ENCODE results near the gene FZD4. TPM values are rescaled to one million over a fixed set of nuclear protein-coding genes. Genes with fewer than 3 reads are reported as not detected.

Gene FZD4
- total and polyA plus RNA-seq, 2 donors (not counting 1 experiment from before 2014, with no cell fraction given) = 0.01 to 0.02 TPM

DNA sequence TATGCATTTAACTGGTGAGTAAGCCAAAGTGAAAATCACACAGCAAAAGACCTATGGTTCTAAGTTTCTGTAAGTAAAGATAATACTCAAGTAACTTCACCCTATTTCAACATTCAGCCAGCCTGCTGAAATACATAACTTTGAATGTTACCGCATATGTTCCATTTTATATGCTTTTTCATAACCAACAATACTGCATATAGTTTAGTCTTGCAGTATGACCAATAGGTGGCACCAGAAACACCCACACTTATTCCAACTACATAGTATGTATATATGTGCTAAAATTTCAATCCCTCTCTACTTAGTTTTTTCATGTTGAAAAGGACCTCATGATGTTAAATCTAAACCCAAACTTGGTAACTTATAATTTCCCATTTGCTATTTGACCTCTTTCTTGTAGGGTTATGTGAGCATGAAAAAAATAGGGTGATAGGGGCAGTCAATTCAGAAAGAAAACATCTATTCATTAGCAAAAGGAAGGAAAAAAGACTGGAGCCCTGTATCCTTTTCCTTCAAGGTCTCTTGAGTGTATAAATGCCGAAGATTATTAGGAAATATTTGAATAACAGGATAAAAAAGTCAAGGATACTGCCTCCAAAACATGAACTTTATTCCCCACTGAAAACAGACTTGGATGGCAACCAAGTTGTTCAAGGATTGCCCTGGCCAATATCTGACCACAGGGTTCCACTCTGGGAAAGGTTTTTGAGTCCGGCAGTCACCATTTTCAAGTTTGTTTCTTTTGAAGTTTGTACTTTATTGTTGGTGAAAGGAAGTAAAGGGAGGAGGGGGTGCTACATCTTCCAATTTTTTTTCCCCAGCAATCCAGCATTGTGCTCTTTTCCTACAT is 23.8 kb upstream of the FZD4 start:
- no peaks in the 10 kb centered on the region for H3K79me2 ChIP-seq (ENCODE audit: control insufficient read depth, insufficient read depth, low read length)
- Mint-ChIP-seq H3K4me3 (no peak overlapping the region), H3K4me1 (no peaks in the 10 kb centered on the region), H3K27me3 (peaks cover 3% of the 10 kb centered on the region), H3K9me3 (ENCODE audit: insufficient read depth) (no peaks in the 10 kb centered on the region), H3K27ac (no peak overlapping the region)
- peak; percentile 44 for DNase-seq
- no peaks in the 10 kb centered on the region for H3K36me3 ChIP-seq (replicated peaks in 1 of 2; ENCODE audit: control extremely low read depth in 1 of 2, control insufficient read depth in 1 of 2, extremely low read depth in 1 of 2, insufficient read depth in 2 of 2, low read length in 1 of 2)
- WGBS (ENCODE audit: insufficient coverage) = 86% methylated on average over 1 of the region's 3 CpGs
- intact Hi-C loops (cut with micrococcal nuclease) = loop anchor here (1.0 to 5.0 kb wide), 2 partner anchors 118 to 311 kb away; no protein-coding TSS in a partner anchor
- no peaks in the 10 kb centered on the region for H4K20me1 ChIP-seq (ENCODE audit: control insufficient read depth, insufficient read depth, low read length, poor library complexity, severe bottlenecking)
- no peak overlapping the region for H3K9ac ChIP-seq (ENCODE audit: low read length)
- CTCF ChIA-PET = interaction anchor here (1.0 to 1.4 kb wide), 2 partner anchors 311 to 312 kb away, joined by 3 to 4 read pairs; no protein-coding TSS in a partner anchor
- no peak for ATAC-seq (ENCODE audit: low read depth)
- peak overlapping the region; percentile 6 for H2AFZ ChIP-seq (ENCODE audit: insufficient read depth, low read depth, low read length, poor library complexity, severe bottlenecking)
- H3K4me2 ChIP-seq (replicated peaks; ENCODE audit: low read depth, low read length, poor library complexity, severe bottlenecking) = no peak overlapping the region
- no peaks in the 10 kb centered on the region for H3K4me1 ChIP-seq (ENCODE audit: control insufficient read depth in 2 of 2, insufficient read depth in 2 of 2, low read length in 2 of 2)
- POLR2A ChIA-PET = no interaction called here
- H3K9me3 ChIP-seq (ENCODE audit: control extremely low read depth in 1 of 3, control insufficient read depth in 2 of 3, insufficient read depth in 1 of 3, low read length in 2 of 3) = no peaks in the 10 kb centered on the region
- TF ChIP-seq, protein P1, sequence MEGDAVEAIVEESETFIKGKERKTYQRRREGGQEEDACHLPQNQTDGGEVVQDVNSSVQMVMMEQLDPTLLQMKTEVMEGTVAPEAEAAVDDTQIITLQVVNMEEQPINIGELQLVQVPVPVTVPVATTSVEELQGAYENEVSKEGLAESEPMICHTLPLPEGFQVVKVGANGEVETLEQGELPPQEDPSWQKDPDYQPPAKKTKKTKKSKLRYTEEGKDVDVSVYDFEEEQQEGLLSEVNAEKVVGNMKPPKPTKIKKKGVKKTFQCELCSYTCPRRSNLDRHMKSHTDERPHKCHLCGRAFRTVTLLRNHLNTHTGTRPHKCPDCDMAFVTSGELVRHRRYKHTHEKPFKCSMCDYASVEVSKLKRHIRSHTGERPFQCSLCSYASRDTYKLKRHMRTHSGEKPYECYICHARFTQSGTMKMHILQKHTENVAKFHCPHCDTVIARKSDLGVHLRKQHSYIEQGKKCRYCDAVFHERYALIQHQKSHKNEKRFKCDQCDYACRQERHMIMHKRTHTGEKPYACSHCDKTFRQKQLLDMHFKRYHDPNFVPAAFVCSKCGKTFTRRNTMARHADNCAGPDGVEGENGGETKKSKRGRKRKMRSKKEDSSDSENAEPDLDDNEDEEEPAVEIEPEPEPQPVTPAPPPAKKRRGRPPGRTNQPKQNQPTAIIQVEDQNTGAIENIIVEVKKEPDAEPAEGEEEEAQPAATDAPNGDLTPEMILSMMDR (IDR thresholded peaks at IDR 0.05) = peak; percentile 72
- TF ChIP-seq EZH2 (IDR thresholded peaks at IDR 0.05; ENCODE audit: borderline replicate concordance, insufficient read depth, low read depth, low read length, poor library complexity, severe bottlenecking) = no peak
- no peak overlapping the region for H3K27ac ChIP-seq (ENCODE audit: low read length in 2 of 2)
- H3K27me3 ChIP-seq (replicated peaks in 1 of 4; ENCODE audit: control extremely low read depth in 1 of 4, control insufficient read depth in 3 of 4, insufficient read depth in 4 of 4, low read length in 3 of 4) = no peaks in the 10 kb centered on the region
- H3K4me3 ChIP-seq (ENCODE audit: control extremely low read depth in 1 of 5, extremely low read depth in 1 of 5, insufficient read depth in 1 of 5, low read depth in 2 of 5, low read length in 4 of 5) = no peak overlapping the region

DNA sequence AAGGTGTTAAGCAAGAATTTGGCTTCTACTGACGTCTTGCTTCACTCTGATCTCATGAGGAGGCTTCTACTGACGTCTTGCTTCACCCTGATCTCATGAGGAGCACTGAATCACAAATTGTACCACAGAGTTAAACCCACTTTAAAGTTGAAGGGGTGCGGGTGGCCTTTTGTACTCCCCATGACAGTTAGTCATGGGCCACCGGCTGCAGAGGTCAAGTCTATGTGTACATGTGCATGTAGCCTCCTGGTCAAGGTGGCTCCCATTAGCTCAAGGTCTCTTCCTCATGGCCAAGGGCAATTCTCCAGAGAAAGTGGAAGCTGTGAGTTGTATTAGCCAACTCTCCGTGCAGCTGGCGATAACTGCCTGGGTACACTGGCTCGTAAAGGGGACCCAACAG is 23.1 kb upstream of the FZD4 start:
- CTCF ChIA-PET = interaction anchor here (1.0 kb wide), 1 partner anchor 312 kb away, joined by 4 read pairs; no protein-coding TSS in a partner anchor
- Mint-ChIP-seq H3K9me3 (ENCODE audit: insufficient read depth) (peaks cover 7% of the 10 kb centered on the region), H3K4me3 (no peak overlapping the region), H3K4me1 (no peaks in the 10 kb centered on the region), H3K27me3 (peaks cover 3% of the 10 kb centered on the region), H3K27ac (no peak overlapping the region)
- H3K79me2 ChIP-seq (ENCODE audit: control insufficient read depth, insufficient read depth, low read length) = no peaks in the 10 kb centered on the region
- H2AFZ ChIP-seq (ENCODE audit: insufficient read depth, low read depth, low read length, poor library complexity, severe bottlenecking) = no peak overlapping the region
- H3K27ac ChIP-seq (ENCODE audit: low read length in 2 of 2) = no peak overlapping the region
- no peak for TF ChIP-seq EZH2 (IDR thresholded peaks at IDR 0.05; ENCODE audit: borderline replicate concordance, insufficient read depth, low read depth, low read length, poor library complexity, severe bottlenecking)
- TF ChIP-seq, protein P1 (IDR thresholded peaks at IDR 0.05) = no peak
- intact Hi-C loops (cut with micrococcal nuclease) = loop anchor here (5.0 kb wide), 1 partner anchor 119 kb away; no protein-coding TSS in a partner anchor
- H4K20me1 ChIP-seq (ENCODE audit: control insufficient read depth, insufficient read depth, low read length, poor library complexity, severe bottlenecking) = no peaks in the 10 kb centered on the region
- ATAC-seq (ENCODE audit: low read depth) (no peak), DNase-seq (no peak)
- H3K9ac ChIP-seq (ENCODE audit: low read length) = no peak overlapping the region
- WGBS (ENCODE audit: insufficient coverage) = 79% methylated on average over 3 of the region's 7 CpGs
- POLR2A ChIA-PET = no interaction called here
- no peaks in the 10 kb centered on the region for H3K27me3 ChIP-seq (replicated peaks in 1 of 4; ENCODE audit: control extremely low read depth in 1 of 4, control insufficient read depth in 3 of 4, insufficient read depth in 4 of 4, low read length in 3 of 4)
- H3K4me3 ChIP-seq (ENCODE audit: control extremely low read depth in 1 of 5, extremely low read depth in 1 of 5, insufficient read depth in 1 of 5, low read depth in 2 of 5, low read length in 4 of 5) = no peak overlapping the region
- H3K4me1 ChIP-seq (ENCODE audit: control insufficient read depth in 2 of 2, insufficient read depth in 2 of 2, low read length in 2 of 2) = no peaks in the 10 kb centered on the region
- H3K9me3 ChIP-seq (ENCODE audit: control extremely low read depth in 1 of 3, control insufficient read depth in 2 of 3, insufficient read depth in 1 of 3, low read length in 2 of 3) = peaks cover 0 to 3% (median 3%) of the 10 kb centered on the region in 3 donors
- H3K4me2 ChIP-seq (replicated peaks; ENCODE audit: low read depth, low read length, poor library complexity, severe bottlenecking) = no peak overlapping the region
- H3K36me3 ChIP-seq (replicated peaks in 1 of 2; ENCODE audit: control extremely low read depth in 1 of 2, control insufficient read depth in 1 of 2, extremely low read depth in 1 of 2, insufficient read depth in 2 of 2, low read length in 1 of 2) = no peaks in the 10 kb centered on the region

All from B cell (primary cell).